ENCODE measurements around the gene NOX3.

Gene NOX3

DNA sequence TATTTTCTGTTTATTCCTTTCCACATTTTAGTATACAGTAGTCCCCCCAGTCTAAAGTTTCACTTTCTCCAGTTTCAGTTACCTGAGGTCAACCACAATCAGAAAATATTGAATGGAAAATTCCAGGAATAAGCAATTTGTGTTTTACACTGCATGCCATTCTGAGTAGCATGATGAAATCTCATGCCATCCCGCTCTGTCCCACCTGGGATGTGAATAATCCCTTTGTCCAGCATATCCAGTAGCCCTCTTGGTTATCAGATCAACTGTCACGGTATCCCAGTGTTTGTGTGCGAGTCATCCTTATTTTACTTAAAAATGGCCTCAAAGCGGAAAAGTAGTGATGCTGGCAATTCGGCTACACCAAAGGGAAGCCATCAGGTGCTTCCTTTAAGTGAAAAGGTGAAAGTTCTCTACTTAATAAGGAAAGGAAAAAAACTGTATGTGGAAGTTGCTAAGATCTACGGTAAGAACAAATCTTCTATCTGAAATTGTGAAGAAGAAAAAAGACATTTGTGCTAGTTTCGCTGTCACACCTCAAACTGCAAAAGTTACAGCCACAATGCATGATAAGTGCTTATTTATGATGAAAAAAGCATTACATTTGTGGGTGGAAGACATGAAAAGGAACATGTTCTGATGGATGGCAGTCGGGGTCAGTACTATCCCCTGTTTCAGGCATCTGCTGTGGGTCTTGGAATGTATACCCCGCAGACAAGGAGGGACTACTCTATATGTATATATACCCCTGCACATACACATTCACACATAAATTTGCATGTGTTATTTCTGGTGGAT is 11.3 kb downstream of the NOX3 start:
- H3K27me3 ChIP-seq (ENCODE audit: insufficient read depth, low read length, poor library complexity) = no peaks in the 10 kb centered on the region
- H3K4me1 ChIP-seq (ENCODE audit: insufficient read depth, low read length) = no peaks in the 10 kb centered on the region
- no peak overlapping the region for H3K4me2 ChIP-seq (ENCODE audit: insufficient read depth, low read length)
- ATAC-seq (ENCODE audit: insufficient read depth, low read depth) = no peak
- no peak overlapping the region for H3K27ac ChIP-seq (ENCODE audit: low read length)
- no peak for TF ChIP-seq EZH2 (IDR thresholded peaks at IDR 0.05; ENCODE audit: borderline replicate concordance, low read depth, low read length, severe bottlenecking)
- TF ChIP-seq, protein P1, sequence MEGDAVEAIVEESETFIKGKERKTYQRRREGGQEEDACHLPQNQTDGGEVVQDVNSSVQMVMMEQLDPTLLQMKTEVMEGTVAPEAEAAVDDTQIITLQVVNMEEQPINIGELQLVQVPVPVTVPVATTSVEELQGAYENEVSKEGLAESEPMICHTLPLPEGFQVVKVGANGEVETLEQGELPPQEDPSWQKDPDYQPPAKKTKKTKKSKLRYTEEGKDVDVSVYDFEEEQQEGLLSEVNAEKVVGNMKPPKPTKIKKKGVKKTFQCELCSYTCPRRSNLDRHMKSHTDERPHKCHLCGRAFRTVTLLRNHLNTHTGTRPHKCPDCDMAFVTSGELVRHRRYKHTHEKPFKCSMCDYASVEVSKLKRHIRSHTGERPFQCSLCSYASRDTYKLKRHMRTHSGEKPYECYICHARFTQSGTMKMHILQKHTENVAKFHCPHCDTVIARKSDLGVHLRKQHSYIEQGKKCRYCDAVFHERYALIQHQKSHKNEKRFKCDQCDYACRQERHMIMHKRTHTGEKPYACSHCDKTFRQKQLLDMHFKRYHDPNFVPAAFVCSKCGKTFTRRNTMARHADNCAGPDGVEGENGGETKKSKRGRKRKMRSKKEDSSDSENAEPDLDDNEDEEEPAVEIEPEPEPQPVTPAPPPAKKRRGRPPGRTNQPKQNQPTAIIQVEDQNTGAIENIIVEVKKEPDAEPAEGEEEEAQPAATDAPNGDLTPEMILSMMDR (IDR thresholded peaks at IDR 0.05; ENCODE audit: borderline replicate concordance, extremely low read depth, low read length, poor library complexity, severe bottlenecking) = no peak
- H2AFZ ChIP-seq (ENCODE audit: low read depth, low read length) = no peak overlapping the region
- H3K4me3 ChIP-seq (ENCODE audit: low read depth in 1 of 2, low read length in 2 of 2) = no peak overlapping the region
- H3K79me2 ChIP-seq (ENCODE audit: insufficient read depth, low read length) = no peaks in the 10 kb centered on the region
- H3K9me3 ChIP-seq (ENCODE audit: insufficient read depth, low read length, severe bottlenecking) = no peaks in the 10 kb centered on the region
- H4K20me1 ChIP-seq (ENCODE audit: insufficient read depth, low read length) = no peaks in the 10 kb centered on the region
- H3K36me3 ChIP-seq (ENCODE audit: insufficient read depth, low read length) = no peaks in the 10 kb centered on the region
- no peak for DNase-seq
- no peak overlapping the region for H3K9ac ChIP-seq (ENCODE audit: low read depth, low read length)

- H3K4me3 ChIP-seq (ENCODE audit: low read depth in 1 of 2, low read length in 2 of 2) = no peak overlapping the region
- TF ChIP-seq, protein P1 (IDR thresholded peaks at IDR 0.05; ENCODE audit: borderline replicate concordance, extremely low read depth, low read length, poor library complexity, severe bottlenecking) = no peak
- no peak for TF ChIP-seq EZH2 (IDR thresholded peaks at IDR 0.05; ENCODE audit: borderline replicate concordance, low read depth, low read length, severe bottlenecking)
- H3K9me3 ChIP-seq (ENCODE audit: insufficient read depth, low read length, severe bottlenecking) = no peaks in the 10 kb centered on the region
- no peaks in the 10 kb centered on the region for H3K4me1 ChIP-seq (ENCODE audit: insufficient read depth, low read length)
- DNase-seq (no peak), ATAC-seq (ENCODE audit: insufficient read depth, low read depth) (no peak)
- no peaks in the 10 kb centered on the region for H3K27me3 ChIP-seq (ENCODE audit: insufficient read depth, low read length, poor library complexity)
- no peak overlapping the region for H3K9ac ChIP-seq (ENCODE audit: low read depth, low read length)
- H3K79me2 ChIP-seq (ENCODE audit: insufficient read depth, low read length) = no peaks in the 10 kb centered on the region
- no peaks in the 10 kb centered on the region for H4K20me1 ChIP-seq (ENCODE audit: insufficient read depth, low read length)
- H3K36me3 ChIP-seq (ENCODE audit: insufficient read depth, low read length) = no peaks in the 10 kb centered on the region
- H3K4me2 ChIP-seq (ENCODE audit: insufficient read depth, low read length) = no peak overlapping the region
- no peak overlapping the region for H3K27ac ChIP-seq (ENCODE audit: low read length)
- no peak overlapping the region for H2AFZ ChIP-seq (ENCODE audit: low read depth, low read length)
Measured at GRCh38 chr6:155443168-155443567, 12.5 kb downstream of the NOX3 start.

- DNase-seq (no peak), ATAC-seq (ENCODE audit: insufficient read depth, low read depth) (no peak)
- no peak overlapping the region for H2AFZ ChIP-seq (ENCODE audit: low read depth, low read length)
- no peaks in the 10 kb centered on the region for H3K79me2 ChIP-seq (ENCODE audit: insufficient read depth, low read length)
- H3K4me3 ChIP-seq (ENCODE audit: low read depth in 1 of 2, low read length in 2 of 2) = no peak overlapping the region
- no peaks in the 10 kb centered on the region for H4K20me1 ChIP-seq (ENCODE audit: insufficient read depth, low read length)
- H3K9ac ChIP-seq (ENCODE audit: low read depth, low read length) = no peak overlapping the region
- H3K4me2 ChIP-seq (ENCODE audit: insufficient read depth, low read length) = no peak overlapping the region
- H3K9me3 ChIP-seq (ENCODE audit: insufficient read depth, low read length, severe bottlenecking) = no peaks in the 10 kb centered on the region
- H3K36me3 ChIP-seq (ENCODE audit: insufficient read depth, low read length) = no peaks in the 10 kb centered on the region
- H3K4me1 ChIP-seq (ENCODE audit: insufficient read depth, low read length) = no peaks in the 10 kb centered on the region
- H3K27ac ChIP-seq (ENCODE audit: low read length) = no peak overlapping the region
- H3K27me3 ChIP-seq (ENCODE audit: insufficient read depth, low read length, poor library complexity) = no peaks in the 10 kb centered on the region
- TF ChIP-seq, protein P1 (IDR thresholded peaks at IDR 0.05; ENCODE audit: borderline replicate concordance, extremely low read depth, low read length, poor library complexity, severe bottlenecking) = no peak
- TF ChIP-seq EZH2 (IDR thresholded peaks at IDR 0.05; ENCODE audit: borderline replicate concordance, low read depth, low read length, severe bottlenecking) = no peak
Measured at GRCh38 chr6:155442562-155442961, 13.1 kb downstream of the NOX3 start.

Measured in DND-41 (cell line).